ENCODE data around the gene PGRMC2.

GRCh38 chr4:128335541-128335940 lies 47.9 kb upstream of the PGRMC2 start:
- no peak for TF ChIP-seq CTCF (IDR thresholded peaks at IDR 0.05; ENCODE audit: poor library complexity)
- TF ChIP-seq EZH2phosphoT487 (IDR thresholded peaks at IDR 0.05; ENCODE audit: low read depth, severe bottlenecking, unreplicated experiment): no peak
